DMS114 treated with DMSO at 0.1 percent for 48 hours (cell line): ENCODE data around the gene MIEF2.

Experiments used
- DNase-seq: peaks from one replicate; lab custom pipeline; 2025; ENCODE audit not compliant: unreplicated experiment; lab: John Stamatoyannopoulos, UW

MIEF2 gene

GRCh38 chr17:18256351-18256750 lies 4.1 kb upstream of the MIEF2 start:
- DNase-seq, result no peak

GRCh38 chr17:18256776-18257175 lies 3.7 kb upstream of the MIEF2 start:
- DNase-seq, result no peak

GRCh38 chr17:18257268-18257981 lies 3.0 kb upstream of the MIEF2 start:
- no peak for DNase-seq

- no peak for DNase-seq
Measured at GRCh38 chr17:18257982-18258355, 2.5 kb upstream of the MIEF2 start.

GRCh38 chr17:18258356-18259038 lies 2.0 kb upstream of the MIEF2 start, which contains the start of gene FLII:
Gene FLII (minus strand): TSS chr17:18258738. CDS start chr17:18258690, 48 bp downstream.
- DNase-seq, result no peak

GRCh38 chr17:18259621-18260331 lies 686 bp upstream of the MIEF2 start:
- no peak for DNase-seq

GRCh38 chr17:18261146-18261515 lies 669 bp downstream of the MIEF2 start:
- DNase-seq, result no peak

- no peak for DNase-seq
Measured at GRCh38 chr17:18261659-18262058, 1.2 kb downstream of the MIEF2 start.

GRCh38 chr17:18262111-18262510 lies 1.6 kb downstream of the MIEF2 start:
- DNase-seq, result no peak

- DNase-seq, result no peak
Measured at GRCh38 chr17:18262641-18263040, 2.2 kb downstream of the MIEF2 start.

GRCh38 chr17:18263885-18264682 lies 3.6 kb downstream of the MIEF2 start:
- DNase-seq, result no peak

GRCh38 chr17:18267366-18267765 lies 6.9 kb downstream of the MIEF2 start:
- no peak for DNase-seq

GRCh38 chr17:18267927-18268711 lies 7.7 kb downstream of the MIEF2 start:
- no peak for DNase-seq

GRCh38 chr17:18270046-18270931 lies 9.8 kb downstream of the MIEF2 start:
- DNase-seq, result no peak

- DNase-seq, result no peak
Measured at GRCh38 chr17:18277076-18277475, 16.6 kb downstream of the MIEF2 start.

- no peak for DNase-seq
Measured at GRCh38 chr17:18278867-18279266, 18.4 kb downstream of the MIEF2 start.

- no peak for DNase-seq
Measured at GRCh38 chr17:18280249-18280648, 19.8 kb downstream of the MIEF2 start.

GRCh38 chr17:18280766-18281371 lies 20.4 kb downstream of the MIEF2 start:
- no peak for DNase-seq

- DNase-seq, result no peak
Measured at GRCh38 chr17:18281788-18282187, 21.3 kb downstream of the MIEF2 start.
